Suprapubic skin (tissue), 3 donors: ENCODE data around the gene LRIG1.

Source experiments
- EP300 ChIP-seq: sonication (generic); formaldehyde crosslinking; IDR thresholded peaks from one replicate; pipeline ENCODE4 v1.6.1; 2017; ENCODE audit warnings: antibody characterized with exemption
- TF ChIP-seq, protein P1 (sequence below), 2 donors: fragments of 200-600 bp in 1 of 2; fragments of 450-650 bp in 1 of 2; sonication (generic) in 1 of 2; IDR thresholded peaks; one replicate each; pipeline ENCODE4 v1.5.1; 2016 to 2019; ENCODE audit warnings: antibody characterized with exemption in 2 of 2, mild to moderate bottlenecking in 1 of 2, moderate library complexity in 1 of 2

DNA sequence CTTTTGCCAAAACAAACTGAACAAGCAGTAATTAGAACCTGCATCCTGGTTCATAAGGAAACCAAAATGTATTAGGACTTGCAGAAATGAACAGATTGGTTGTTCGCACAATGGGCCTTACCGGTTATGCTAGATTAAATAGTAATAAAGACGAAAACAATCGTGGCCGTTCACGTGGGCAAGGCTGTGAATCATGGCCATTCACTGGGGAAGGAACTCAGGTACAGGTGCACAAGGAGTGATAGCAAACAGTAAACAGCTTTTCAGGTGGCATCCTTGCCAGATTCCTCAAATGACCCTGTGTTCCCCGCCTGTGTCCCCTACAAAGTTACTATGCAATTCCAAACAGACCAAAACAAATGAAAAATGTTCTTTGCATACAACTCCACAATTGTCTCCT, 8.2 kb downstream of the LRIG1 start:
- no peak for TF ChIP-seq EP300
- TF ChIP-seq, protein P1, sequence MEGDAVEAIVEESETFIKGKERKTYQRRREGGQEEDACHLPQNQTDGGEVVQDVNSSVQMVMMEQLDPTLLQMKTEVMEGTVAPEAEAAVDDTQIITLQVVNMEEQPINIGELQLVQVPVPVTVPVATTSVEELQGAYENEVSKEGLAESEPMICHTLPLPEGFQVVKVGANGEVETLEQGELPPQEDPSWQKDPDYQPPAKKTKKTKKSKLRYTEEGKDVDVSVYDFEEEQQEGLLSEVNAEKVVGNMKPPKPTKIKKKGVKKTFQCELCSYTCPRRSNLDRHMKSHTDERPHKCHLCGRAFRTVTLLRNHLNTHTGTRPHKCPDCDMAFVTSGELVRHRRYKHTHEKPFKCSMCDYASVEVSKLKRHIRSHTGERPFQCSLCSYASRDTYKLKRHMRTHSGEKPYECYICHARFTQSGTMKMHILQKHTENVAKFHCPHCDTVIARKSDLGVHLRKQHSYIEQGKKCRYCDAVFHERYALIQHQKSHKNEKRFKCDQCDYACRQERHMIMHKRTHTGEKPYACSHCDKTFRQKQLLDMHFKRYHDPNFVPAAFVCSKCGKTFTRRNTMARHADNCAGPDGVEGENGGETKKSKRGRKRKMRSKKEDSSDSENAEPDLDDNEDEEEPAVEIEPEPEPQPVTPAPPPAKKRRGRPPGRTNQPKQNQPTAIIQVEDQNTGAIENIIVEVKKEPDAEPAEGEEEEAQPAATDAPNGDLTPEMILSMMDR (IDR thresholded peaks at IDR 0.05), result no peak
